Pancreas (tissue), 10 donors: Measurements from ENCODE around the gene SF3A1. TPM values are rescaled to one million over a fixed set of nuclear protein-coding genes. Genes with fewer than 3 reads are reported as not detected.
A peak's percentile ranks its signal among the peaks of the same experiment; 100 is the strongest.

Experiments used
- ATAC-seq, 4 donors: fragments of 200-7000 bp; cut with Tn5 transposase; one replicate each; pipeline versions ENCODE4 v1.8.0 to v1.9.1; 2020; ENCODE audit warnings: mild to moderate bottlenecking in 4 of 4, moderate library complexity in 4 of 4
- DNase-seq, 6 donors: peaks; one replicate each; pipeline ENCODE4 v3.0.0-alpha.2; 2020
- FAIRE-seq: peaks from 2 replicates; lab custom pipeline; 2012; peaks lifted over from hg19 to GRCh38; lab: Jason Lieb, UNC
- H3K27ac ChIP-seq, 4 donors: fragments of 200-600 bp; sonication (generic); 1 replicate in 3 of 4; 2 replicates in 1 of 4; pipeline versions ENCODE4 v1.5.0 to v1.8.0; 2020
- H3K27me3 ChIP-seq, 4 donors: fragments of 200-600 bp; one replicate each; pipeline ENCODE4 v1.8.0; 2021
- H3K36me3 ChIP-seq, 3 donors: fragments of 200-600 bp; sonication (generic) in 1 of 3; one replicate each; pipeline versions ENCODE4 v1.5.0 to v1.8.0; 2020 to 2021
- H3K4me1 ChIP-seq, 3 donors: fragments of 200-600 bp; one replicate each; pipeline ENCODE4 v1.8.0; 2021
- H3K4me3 ChIP-seq, 4 donors: fragments of 200-600 bp; sonication (generic) in 2 of 4; one replicate each; pipeline versions ENCODE4 v1.5.0 to v1.8.0; 2020 to 2021
- H3K9me3 ChIP-seq, 4 donors: fragments of 200-600 bp; one replicate each; pipeline ENCODE4 v1.8.0; 2021
- WGBS, 2 donors: extraction: QIAGEN DNeasy Blood & Tissue Kit; methylation state at CpG; one replicate each; pipeline ENCODE4 v1.1.7; 2013; 5-methylcytosine and 5-hydroxymethylcytosine counted together
- intact Hi-C, 3 donors: fragments of 100-400 bp; cut with DNase I; formaldehyde crosslinking; loops; one replicate each; pipeline versions ENCODE4 v1.11.1 to v1.14.2; 2022
- polyA plus RNA-seq, 2 donors: library from polyadenylated mRNA; stranded (reverse); fragments of 200-250 nt; gene quantifications; one replicate each; pipeline ENCODE4 v1.2.3, GENCODE V29; 2013
- total RNA-seq, 6 donors: library from RNA; stranded (reverse); fragmentation: NEBNext Ultra II Directional in 4 of 6; extraction: Animal tissue kit (Norgen Biotek cat#: 25700) in 4 of 6; gene quantifications; one replicate each; pipeline versions ENCODE4 v1.2.1 to v1.2.4, GENCODE V29; 2021 to 2023
- TF ChIP-seq, protein P1 (sequence below), 4 donors: fragments of 200-600 bp; sonication (generic) in 3 of 4; IDR thresholded peaks; one replicate each; pipeline versions ENCODE4 v1.5.0 to v1.8.0; 2021; ENCODE audit warnings: antibody characterized with exemption in 4 of 4
- donor health status: healthy with polysubstance abuse.
- donor health status: DM: no; HTN: no; CAD: no; lungs with moderate emphysema.
- donor health status: DM: no; HTN: no; CAD: no.
- donor health status: control.
- donor health status: control.
- donor health status: Bipolar disorder and iron deficiency.
- donor health status: DM: yes; HTN: yes; CAD: no.
- donor health status: DM: no; HTN: no; CAD: no.
- donor health status: DM: no; HTN: no; CAD: no.
- donor health status: DM: yes; HTN: yes; CAD: no.

Gene SF3A1
- total and polyA plus RNA-seq, 8 donors, result 19.2 to 102 (median 85.8) TPM

DNA sequence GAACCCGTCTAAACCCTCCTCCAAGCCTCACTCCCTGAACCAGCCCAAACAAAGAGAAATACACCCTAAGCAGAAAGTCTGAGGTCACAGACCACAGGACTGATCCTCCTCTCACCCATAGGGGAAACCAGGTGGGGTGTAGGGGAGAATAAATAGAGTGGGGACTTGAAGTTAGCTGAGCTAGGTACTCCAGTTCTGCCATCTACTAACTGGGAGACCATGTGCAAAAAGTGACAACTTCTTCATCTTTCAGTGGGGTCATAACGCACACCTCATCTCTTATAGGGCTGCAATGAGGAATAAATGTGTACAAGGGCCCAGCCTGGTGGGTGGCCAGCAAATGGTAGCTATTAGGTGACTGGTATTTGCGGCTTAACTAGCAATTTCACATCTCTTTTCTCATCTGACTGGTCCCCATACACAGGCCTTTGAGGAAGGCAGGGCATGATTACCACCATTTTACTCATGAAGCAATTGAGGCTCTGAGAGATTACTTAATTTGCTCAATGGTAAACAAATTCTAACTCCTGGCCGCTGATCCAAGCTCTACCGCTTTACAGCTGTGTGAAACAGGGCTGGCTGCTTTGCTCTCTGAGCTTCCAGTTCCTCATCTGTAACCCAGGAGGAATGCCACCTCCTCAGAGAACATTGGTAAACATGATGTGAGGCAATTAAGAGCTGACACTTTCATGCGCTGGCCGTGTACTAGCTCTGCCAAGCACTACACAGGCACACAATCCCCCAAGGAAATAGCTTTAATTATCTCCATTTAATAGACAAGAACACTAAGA lies 46.5 kb downstream of the SF3A1 start:
- TF ChIP-seq, protein P1, sequence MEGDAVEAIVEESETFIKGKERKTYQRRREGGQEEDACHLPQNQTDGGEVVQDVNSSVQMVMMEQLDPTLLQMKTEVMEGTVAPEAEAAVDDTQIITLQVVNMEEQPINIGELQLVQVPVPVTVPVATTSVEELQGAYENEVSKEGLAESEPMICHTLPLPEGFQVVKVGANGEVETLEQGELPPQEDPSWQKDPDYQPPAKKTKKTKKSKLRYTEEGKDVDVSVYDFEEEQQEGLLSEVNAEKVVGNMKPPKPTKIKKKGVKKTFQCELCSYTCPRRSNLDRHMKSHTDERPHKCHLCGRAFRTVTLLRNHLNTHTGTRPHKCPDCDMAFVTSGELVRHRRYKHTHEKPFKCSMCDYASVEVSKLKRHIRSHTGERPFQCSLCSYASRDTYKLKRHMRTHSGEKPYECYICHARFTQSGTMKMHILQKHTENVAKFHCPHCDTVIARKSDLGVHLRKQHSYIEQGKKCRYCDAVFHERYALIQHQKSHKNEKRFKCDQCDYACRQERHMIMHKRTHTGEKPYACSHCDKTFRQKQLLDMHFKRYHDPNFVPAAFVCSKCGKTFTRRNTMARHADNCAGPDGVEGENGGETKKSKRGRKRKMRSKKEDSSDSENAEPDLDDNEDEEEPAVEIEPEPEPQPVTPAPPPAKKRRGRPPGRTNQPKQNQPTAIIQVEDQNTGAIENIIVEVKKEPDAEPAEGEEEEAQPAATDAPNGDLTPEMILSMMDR (IDR thresholded peaks at IDR 0.05), result no peak
- intact Hi-C loops, result no loop called here
- no peaks in the 10 kb centered on the region for H3K27me3 ChIP-seq
- H3K9me3 ChIP-seq, result no peaks in the 10 kb centered on the region
- ATAC-seq (peak; percentile 76 to 81 (median 78)), FAIRE-seq (peak; percentile 23), DNase-seq (peak in 3 of 6 donors; percentile 59 to 66 (median 60))
- 40 to 44% methylated on average over 7 of the region's 7 CpGs for WGBS, 2 donors
- H3K36me3 ChIP-seq, result no peaks in the 10 kb centered on the region
- H3K4me3 ChIP-seq, result no peak overlapping the region
- peak overlapping the region; percentile 74 to 91 (median 82) for H3K27ac ChIP-seq
- H3K4me1 ChIP-seq, result peaks cover 33 to 61% (median 50%) of the 10 kb centered on the region in 3 donors

DNA sequence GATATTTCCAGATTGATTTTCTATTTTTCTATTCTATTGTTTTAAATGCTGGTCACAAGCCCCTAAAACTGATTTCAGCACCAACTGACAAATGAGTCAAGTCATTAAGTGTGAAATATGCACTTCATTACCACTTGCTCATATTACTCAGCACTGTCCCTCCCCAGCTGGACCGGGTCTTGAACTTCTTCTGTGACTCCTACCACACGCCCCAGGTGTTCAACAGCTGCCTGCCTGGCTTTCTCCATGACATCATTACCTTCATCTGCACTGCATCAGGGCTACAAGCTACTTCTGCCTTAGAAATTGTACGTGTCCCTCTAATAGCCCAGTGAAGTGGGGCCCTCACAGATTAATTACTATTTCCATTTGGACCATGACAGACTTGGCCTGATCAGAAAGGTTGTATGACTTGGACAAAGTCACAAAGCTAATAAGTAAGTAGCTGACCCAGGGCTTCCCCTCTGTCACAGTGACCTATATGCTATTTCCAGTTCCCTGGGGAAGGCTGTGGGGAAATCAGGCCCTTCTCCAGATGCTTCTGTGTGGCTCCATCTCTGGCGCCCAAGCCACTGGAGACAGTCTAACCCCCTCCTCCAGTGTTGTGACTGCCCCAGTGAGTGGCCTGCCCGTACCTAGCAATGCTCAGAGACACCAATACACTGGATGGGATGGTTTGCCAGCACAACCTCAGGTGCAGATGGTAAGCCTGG lies 48.0 kb downstream of the SF3A1 start:
- peak overlapping the region in 3 of 4 donors; percentile 74 to 91 (median 88) for H3K27ac ChIP-seq
- peaks cover 41 to 75% (median 52%) of the 10 kb centered on the region in 3 donors for H3K4me1 ChIP-seq
- no peak for DNase-seq
- TF ChIP-seq, protein P1 (IDR thresholded peaks at IDR 0.05), result no peak
- no peak overlapping the region for H3K4me3 ChIP-seq
- H3K9me3 ChIP-seq, result no peaks in the 10 kb centered on the region
- no peak for ATAC-seq
- intact Hi-C loops, result no loop called here
- FAIRE-seq, result no peak
- H3K27me3 ChIP-seq, result no peaks in the 10 kb centered on the region
- WGBS, 2 donors, result 64 to 70% methylated on average over 5 of the region's 5 CpGs
- no peaks in the 10 kb centered on the region for H3K36me3 ChIP-seq

DNA sequence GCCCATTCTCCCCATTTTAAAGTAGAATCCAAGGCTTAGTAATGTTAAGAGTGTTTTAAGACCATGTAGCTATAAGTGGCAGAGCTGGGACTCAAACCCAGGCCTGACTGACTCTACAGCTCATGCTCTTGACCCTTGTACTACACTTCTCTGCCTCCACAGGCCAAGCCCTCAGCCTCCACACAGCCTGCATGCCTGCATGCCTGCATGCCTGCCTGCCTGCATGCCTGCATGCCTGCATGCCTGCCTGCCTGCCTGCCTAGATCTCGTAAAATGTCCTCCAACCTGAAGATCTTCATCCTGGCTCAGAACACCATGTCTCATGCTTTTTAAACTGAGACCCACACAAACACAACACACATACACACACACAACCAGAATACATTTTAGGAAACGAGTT lies 48.6 kb downstream of the SF3A1 start:
- intact Hi-C loops, result no loop called here
- no peaks in the 10 kb centered on the region for H3K9me3 ChIP-seq
- 65 to 72% methylated on average over 2 of the region's 2 CpGs for WGBS, 2 donors
- peak overlapping the region in 1 of 4 donors; percentile 91 for H3K27ac ChIP-seq
- no peaks in the 10 kb centered on the region for H3K36me3 ChIP-seq
- no peak for DNase-seq
- ATAC-seq, result no peak
- no peak overlapping the region for H3K4me3 ChIP-seq
- H3K4me1 ChIP-seq, result peaks cover 41 to 80% (median 52%) of the 10 kb centered on the region in 3 donors
- no peak for FAIRE-seq
- no peaks in the 10 kb centered on the region for H3K27me3 ChIP-seq
- TF ChIP-seq, protein P1 (IDR thresholded peaks at IDR 0.05), result no peak

DNA sequence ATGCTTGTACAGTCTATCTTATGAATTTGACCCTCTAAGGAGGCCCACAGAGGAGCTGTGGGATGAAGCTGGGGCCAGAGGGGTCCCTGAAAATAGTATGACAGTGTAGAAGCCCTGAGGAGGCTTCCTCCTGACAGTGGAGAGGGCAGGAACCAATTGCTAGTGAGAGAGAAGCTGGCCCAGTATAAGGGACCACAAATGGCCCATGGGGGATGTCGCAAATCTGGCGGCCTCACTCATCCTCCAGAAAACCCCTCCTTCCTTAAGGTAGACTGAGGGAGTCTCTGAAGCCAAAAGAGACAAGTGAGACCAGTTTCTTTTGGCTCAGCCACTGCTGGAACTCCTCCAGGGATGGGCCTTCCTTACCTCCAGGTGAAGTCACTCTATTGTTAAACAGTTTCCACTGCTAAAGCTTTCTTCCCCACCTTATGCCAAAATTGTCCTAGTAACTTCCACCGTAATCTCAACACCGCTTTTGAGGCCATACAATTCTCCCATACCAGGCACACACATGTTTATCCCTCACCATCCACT lies 49.6 kb downstream of the SF3A1 start:
- H3K9me3 ChIP-seq, result no peaks in the 10 kb centered on the region
- FAIRE-seq (no peak), DNase-seq (no peak), ATAC-seq (no peak)
- WGBS, 2 donors, result 90 to 91% methylated on average over 4 of the region's 4 CpGs
- H3K27ac ChIP-seq, result peak overlapping the region in 1 of 4 donors; percentile 68
- intact Hi-C loops, result no loop called here
- no peak overlapping the region for H3K4me3 ChIP-seq
- TF ChIP-seq, protein P1 (IDR thresholded peaks at IDR 0.05), result no peak
- no peaks in the 10 kb centered on the region for H3K27me3 ChIP-seq
- H3K36me3 ChIP-seq, result no peaks in the 10 kb centered on the region
- H3K4me1 ChIP-seq, result peaks cover 41 to 87% (median 52%) of the 10 kb centered on the region in 3 donors
